Measurements from ENCODE around the gene ASXL1.

- TF ChIP-seq ATF3 (IDR thresholded peaks at IDR 0.05) (no peak), ATF3 (CRISPR knock-in tag; conservative IDR thresholded peaks at IDR 0.05) (no peak), ZHX1 (conservative IDR thresholded peaks at IDR 0.05; ENCODE audit: low read length) (no peak), CTCF (IDR thresholded peaks at IDR 0.05 in 2 of 3, conservative IDR thresholded peaks at IDR 0.05 in 1 of 3; ENCODE audit: insufficient read depth in 2 of 3, low read depth in 1 of 3, low read length in 3 of 3) (no peak), RREB1 (CRISPR knock-in tag; IDR thresholded peaks at IDR 0.05) (no peak), MAFK (IDR thresholded peaks at IDR 0.05; ENCODE audit: low read length) (no peak), BACH1 (tag; IDR thresholded peaks at IDR 0.05) (no peak), MECOM (CRISPR knock-in tag; IDR thresholded peaks at IDR 0.05) (no peak), SMARCC2 (IDR thresholded peaks at IDR 0.05; ENCODE audit: low read depth) (no peak), ZNF77 (CRISPR knock-in tag; IDR thresholded peaks at IDR 0.05) (no peak), POLR2AphosphoS5 (IDR thresholded peaks at IDR 0.05; ENCODE audit: control insufficient read depth, insufficient read depth, low read depth, low read length) (no peak), EP300 (IDR thresholded peaks at IDR 0.05; ENCODE audit: low read length) (no peak), POLR2G (IDR thresholded peaks at IDR 0.05; ENCODE audit: low read depth, low read length) (no peak)
Observed at GRCh38 chr20:32348207-32348606, 9.9 kb upstream of the ASXL1 start.
